PFSK-1 (cell line): ENCODE data around the gene HSPG2.

ENCODE experiments used
- FOXP2 ChIP-seq: optimal IDR thresholded peaks from 2 replicates; pipeline ENCODE3; 2011; ENCODE audit warnings: borderline replicate concordance, control low read depth, inconsistent platforms; ENCODE audit not compliant: insufficient read depth; ENCODE audit errors: extremely low read length, extremely low read depth
- POLR2AphosphoS5 ChIP-seq: IDR thresholded peaks from 2 replicates; pipeline ENCODE4 v1.6.1; 2012; ENCODE audit warnings: low read depth, mild to moderate bottlenecking, control low read depth, low read length, moderate library complexity
- SIN3A ChIP-seq: IDR thresholded peaks from 2 replicates; pipeline ENCODE4 v1.6.1; 2012; ENCODE audit warnings: mild to moderate bottlenecking, low read length, moderate library complexity, borderline replicate concordance; ENCODE audit not compliant: insufficient read depth
- TAF1 ChIP-seq: IDR thresholded peaks from 2 replicates; pipeline ENCODE4 v1.6.1; 2012; ENCODE audit warnings: low read length, control low read depth, borderline replicate concordance; ENCODE audit not compliant: insufficient read depth
- TF ChIP-seq, protein P1 (sequence below), 2 experiments: IDR thresholded peaks; 2 replicates each; pipeline versions ENCODE4 v1.6.1 to v1.8.0; 2011 to 2012; ENCODE audit warnings: low read depth in 2 of 2, low read length in 2 of 2, control low read depth in 1 of 2, inconsistent platforms in 1 of 2, mild to moderate bottlenecking in 1 of 2, moderate library complexity in 1 of 2; ENCODE audit not compliant: insufficient read depth in 1 of 2

HSPG2 gene

GRCh38 chr1:21782349-21782867 is 154.7 kb downstream of the HSPG2 start:
- no peak for TF ChIP-seq POLR2AphosphoS5
- TF ChIP-seq TAF1 = no peak
- TF ChIP-seq SIN3A = no peak
- no peak for TF ChIP-seq FOXP2
- TF ChIP-seq, protein P1, sequence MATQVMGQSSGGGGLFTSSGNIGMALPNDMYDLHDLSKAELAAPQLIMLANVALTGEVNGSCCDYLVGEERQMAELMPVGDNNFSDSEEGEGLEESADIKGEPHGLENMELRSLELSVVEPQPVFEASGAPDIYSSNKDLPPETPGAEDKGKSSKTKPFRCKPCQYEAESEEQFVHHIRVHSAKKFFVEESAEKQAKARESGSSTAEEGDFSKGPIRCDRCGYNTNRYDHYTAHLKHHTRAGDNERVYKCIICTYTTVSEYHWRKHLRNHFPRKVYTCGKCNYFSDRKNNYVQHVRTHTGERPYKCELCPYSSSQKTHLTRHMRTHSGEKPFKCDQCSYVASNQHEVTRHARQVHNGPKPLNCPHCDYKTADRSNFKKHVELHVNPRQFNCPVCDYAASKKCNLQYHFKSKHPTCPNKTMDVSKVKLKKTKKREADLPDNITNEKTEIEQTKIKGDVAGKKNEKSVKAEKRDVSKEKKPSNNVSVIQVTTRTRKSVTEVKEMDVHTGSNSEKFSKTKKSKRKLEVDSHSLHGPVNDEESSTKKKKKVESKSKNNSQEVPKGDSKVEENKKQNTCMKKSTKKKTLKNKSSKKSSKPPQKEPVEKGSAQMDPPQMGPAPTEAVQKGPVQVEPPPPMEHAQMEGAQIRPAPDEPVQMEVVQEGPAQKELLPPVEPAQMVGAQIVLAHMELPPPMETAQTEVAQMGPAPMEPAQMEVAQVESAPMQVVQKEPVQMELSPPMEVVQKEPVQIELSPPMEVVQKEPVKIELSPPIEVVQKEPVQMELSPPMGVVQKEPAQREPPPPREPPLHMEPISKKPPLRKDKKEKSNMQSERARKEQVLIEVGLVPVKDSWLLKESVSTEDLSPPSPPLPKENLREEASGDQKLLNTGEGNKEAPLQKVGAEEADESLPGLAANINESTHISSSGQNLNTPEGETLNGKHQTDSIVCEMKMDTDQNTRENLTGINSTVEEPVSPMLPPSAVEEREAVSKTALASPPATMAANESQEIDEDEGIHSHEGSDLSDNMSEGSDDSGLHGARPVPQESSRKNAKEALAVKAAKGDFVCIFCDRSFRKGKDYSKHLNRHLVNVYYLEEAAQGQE (IDR thresholded peaks at IDR 0.05; ENCODE audit: insufficient read depth in 1 of 2, low read depth in 2 of 2, low read length in 2 of 2) = no peak

DNA sequence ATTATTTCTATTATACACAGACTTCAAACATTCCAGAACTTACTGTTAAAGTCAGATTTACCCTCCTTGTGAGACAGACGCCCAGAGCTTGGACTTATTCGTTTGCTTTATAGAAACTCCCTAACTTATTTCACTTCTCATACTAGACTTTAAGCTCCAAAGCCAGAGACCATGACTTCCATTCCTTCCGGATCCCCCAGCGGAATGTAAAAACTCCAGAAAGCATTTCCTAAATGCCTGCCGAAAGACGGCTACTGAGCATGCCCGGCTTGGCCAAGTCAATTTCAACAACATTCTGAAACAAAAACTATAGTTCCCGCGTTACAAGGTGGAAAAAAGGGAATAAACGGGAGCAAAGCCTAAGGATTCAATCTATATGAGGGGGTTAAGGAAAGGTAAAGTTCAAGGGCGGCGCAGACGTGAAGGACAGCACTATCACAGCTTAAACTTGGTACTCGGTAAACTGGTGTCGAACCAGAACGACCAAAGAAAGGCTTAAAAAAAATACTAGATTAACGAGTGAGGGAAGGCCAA is 155.2 kb downstream of the HSPG2 start:
- TF ChIP-seq, protein P1 (IDR thresholded peaks at IDR 0.05; ENCODE audit: insufficient read depth in 1 of 2, low read depth in 2 of 2, low read length in 2 of 2) = no peak
- no peak for TF ChIP-seq SIN3A
- no peak for TF ChIP-seq TAF1
- no peak for TF ChIP-seq POLR2AphosphoS5
- no peak for TF ChIP-seq FOXP2

DNA sequence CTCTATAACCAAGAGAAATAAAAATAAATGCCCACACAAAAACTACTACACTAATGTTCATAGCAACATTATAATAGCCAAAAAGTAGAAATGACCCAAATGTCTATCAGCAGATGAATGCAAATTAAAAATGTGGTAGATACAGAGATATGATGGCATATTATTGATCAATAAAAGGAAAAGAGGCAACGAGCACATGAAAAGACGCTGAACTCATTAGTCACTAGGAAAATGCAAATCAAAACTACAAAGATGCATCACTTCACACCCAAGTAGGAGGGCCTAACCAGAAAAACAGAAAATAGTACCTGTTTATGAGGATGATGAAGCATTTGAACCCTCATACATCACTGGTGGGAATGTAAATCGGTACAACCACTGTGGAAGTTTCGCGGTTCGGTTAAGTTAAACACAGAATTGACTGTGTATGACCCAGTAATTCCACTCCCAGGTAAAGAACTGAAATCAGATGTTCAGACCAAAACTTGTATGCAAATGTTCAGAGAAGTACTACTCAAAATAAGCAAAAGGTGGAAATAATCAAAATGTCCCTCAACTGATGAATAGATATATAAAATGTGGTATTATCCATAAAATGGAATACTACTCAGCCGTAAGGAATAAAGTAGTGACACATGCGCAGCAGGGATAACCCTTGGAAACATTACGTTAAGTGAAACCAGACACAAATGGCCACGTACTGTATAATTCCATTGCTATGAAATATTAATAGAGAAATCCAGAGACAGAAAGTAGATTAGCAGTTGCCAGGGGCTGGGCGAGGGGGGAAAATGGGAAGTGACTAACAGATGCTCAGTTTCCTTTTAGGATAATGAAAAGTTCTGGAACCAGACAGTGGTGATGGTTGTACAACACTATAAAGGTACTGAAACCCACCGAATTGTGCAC is 157.2 kb downstream of the HSPG2 start:
- TF ChIP-seq, protein P1 (IDR thresholded peaks at IDR 0.05; ENCODE audit: insufficient read depth in 1 of 2, low read depth in 2 of 2, low read length in 2 of 2) = no peak
- TF ChIP-seq POLR2AphosphoS5 (no peak), FOXP2 (no peak), TAF1 (no peak), SIN3A (no peak)

- TF ChIP-seq TAF1 (no peak), POLR2AphosphoS5 (no peak), SIN3A (no peak), FOXP2 (no peak)
- TF ChIP-seq, protein P1 (IDR thresholded peaks at IDR 0.05; ENCODE audit: insufficient read depth in 1 of 2, low read depth in 2 of 2, low read length in 2 of 2) = no peak
Observed at GRCh38 chr1:21778405-21778727, 158.7 kb downstream of the HSPG2 start.
